B cell (primary cell): ENCODE data around the gene RTTN. TPM values are rescaled to one million over a fixed set of nuclear protein-coding genes. Genes with fewer than 3 reads are reported as not detected.

ENCODE experiments used
- ATAC-seq: fragments of 200-7000 bp; cut with Tn5 transposase; one replicate; pipeline ENCODE4 v1.10.0; 2021; ENCODE audit warnings: low read depth, mild to moderate bottlenecking, moderate number of reproducible peaks, moderate library complexity
- CTCF ChIA-PET: fragments of 350-600 bp; sonication (Branson Sonifier 250); formaldehyde crosslinking; loops from one replicate; lab custom pipeline; 2021; ENCODE audit warnings: antibody characterized with exemption, inconsistent platforms; lab: Charles Lee
- POLR2A ChIA-PET: fragments of 350-600 bp; sonication (Branson Sonifier 250); formaldehyde crosslinking; loops from one replicate; lab custom pipeline; 2021; ENCODE audit warnings: antibody characterized with exemption; lab: Charles Lee
- DNase-seq: peaks from one replicate; pipeline ENCODE4 v3.0.0; 2013
- H2AFZ ChIP-seq: 2 replicates; pipeline ENCODE4 v1.6.1; 2012; ENCODE audit warnings: mild to moderate bottlenecking, low read depth, low read length; ENCODE audit not compliant: insufficient read depth, poor library complexity, severe bottlenecking
- H3K27ac ChIP-seq, 2 donors: 1 replicate in 1 of 2; 2 replicates in 1 of 2; pipeline ENCODE4 v1.5.1; 2012 to 2013; ENCODE audit warnings: low read length in 2 of 2, mild to moderate bottlenecking in 2 of 2, moderate library complexity in 1 of 2
- H3K27me3 ChIP-seq, 4 experiments: fragments of 200-600 bp in 1 of 4; sonication (generic) in 1 of 4; replicated peaks in 1 of 4; 1 replicate in 2 of 4; 2 replicates in 2 of 4; pipeline versions ENCODE4 v1.6.1 to v1.7.0; 2013 to 2016; ENCODE audit warnings: low read length in 3 of 4, mild to moderate bottlenecking in 2 of 4, mixed read lengths in 1 of 4, moderate library complexity in 1 of 4; ENCODE audit not compliant: insufficient read depth in 4 of 4, control insufficient read depth in 3 of 4; ENCODE audit errors: control extremely low read depth in 1 of 4
- H3K36me3 ChIP-seq, 2 experiments: replicated peaks in 1 of 2; 1 replicate in 1 of 2; 2 replicates in 1 of 2; pipeline versions ENCODE4 v1.6.1 to v1.7.1; 2013; ENCODE audit warnings: low read length in 1 of 2; ENCODE audit not compliant: insufficient read depth in 2 of 2, control insufficient read depth in 1 of 2; ENCODE audit errors: control extremely low read depth in 1 of 2, extremely low read depth in 1 of 2
- H3K4me1 ChIP-seq, 2 donors: fragments of 200-600 bp in 1 of 2; sonication (generic) in 1 of 2; 1 replicate in 1 of 2; 2 replicates in 1 of 2; pipeline versions ENCODE4 v1.5.1 to v1.6.1; 2013 to 2017; ENCODE audit warnings: low read length in 2 of 2; ENCODE audit not compliant: control insufficient read depth in 2 of 2, insufficient read depth in 2 of 2
- H3K4me2 ChIP-seq: replicated peaks from 2 replicates; pipeline ENCODE3; 2012; ENCODE audit warnings: mild to moderate bottlenecking, low read depth, low read length; ENCODE audit not compliant: poor library complexity, severe bottlenecking
- H3K4me3 ChIP-seq, 5 experiments: fragments of 200-600 bp in 1 of 5; sonication (generic) in 1 of 5; 1 replicate in 3 of 5; 2 replicates in 2 of 5; pipeline versions ENCODE4 v1.5.1 to v1.7.0; 2011 to 2016; ENCODE audit warnings: low read length in 4 of 5, mild to moderate bottlenecking in 4 of 5, low read depth in 2 of 5, control low read depth in 1 of 5, moderate library complexity in 1 of 5; ENCODE audit not compliant: insufficient read depth in 1 of 5; ENCODE audit errors: control extremely low read depth in 1 of 5, extremely low read depth in 1 of 5
- H3K79me2 ChIP-seq: fragments of 200-600 bp; sonication (generic); one replicate; pipeline ENCODE4 v1.6.0; 2016; ENCODE audit warnings: low read length; ENCODE audit not compliant: control insufficient read depth, insufficient read depth
- H3K9ac ChIP-seq: fragments of 200-600 bp; sonication (generic); 2 replicates; pipeline ENCODE4 v1.6.1; 2017; ENCODE audit warnings: mild to moderate bottlenecking, low read length, moderate library complexity
- H3K9me3 ChIP-seq, 3 donors: one replicate each; pipeline versions ENCODE4 v1.6.1 to v1.7.1; 2013; ENCODE audit warnings: low read length in 2 of 3; ENCODE audit not compliant: control insufficient read depth in 2 of 3, insufficient read depth in 1 of 3; ENCODE audit errors: control extremely low read depth in 1 of 3
- H4K20me1 ChIP-seq: 2 replicates; pipeline ENCODE4 v1.6.0; 2012; ENCODE audit warnings: mild to moderate bottlenecking, low read length; ENCODE audit not compliant: insufficient read depth, control insufficient read depth, poor library complexity, severe bottlenecking
- H3K27ac Mint-ChIP-seq: one replicate; pipeline ENCODE4 v1.8.0; 2021; ENCODE audit warnings: mixed read lengths
- H3K27me3 Mint-ChIP-seq: one replicate; pipeline ENCODE4 v1.8.0; 2021; ENCODE audit warnings: mixed read lengths
- H3K4me1 Mint-ChIP-seq: one replicate; pipeline ENCODE4 v1.8.0; 2021; ENCODE audit warnings: mixed read lengths
- H3K4me3 Mint-ChIP-seq: one replicate; pipeline ENCODE4 v1.8.0; 2021; ENCODE audit warnings: mixed read lengths
- H3K9me3 Mint-ChIP-seq: one replicate; pipeline ENCODE4 v1.8.0; 2022; ENCODE audit warnings: mixed read lengths; ENCODE audit not compliant: insufficient read depth
- CTCF ChIP-seq: fragments of 200-600 bp; IDR thresholded peaks from one replicate; pipeline ENCODE4 v1.8.0; 2022; ENCODE audit warnings: antibody characterized with exemption, mild to moderate bottlenecking
- EZH2 ChIP-seq: IDR thresholded peaks from 2 replicates; pipeline ENCODE4 v1.6.1; 2012; ENCODE audit warnings: borderline replicate concordance, low read depth, mild to moderate bottlenecking, moderate library complexity, low read length; ENCODE audit not compliant: insufficient read depth, poor library complexity, severe bottlenecking
- WGBS: methylation state at CpG from one replicate; pipeline ENCODE4 v1.1.5; 2013; ENCODE audit warnings: missing lambda C conversion rate; ENCODE audit not compliant: insufficient coverage; 5-methylcytosine and 5-hydroxymethylcytosine counted together
- intact Hi-C: fragments of 100-400 bp; cut with micrococcal nuclease; formaldehyde crosslinking; loops from one replicate; pipeline ENCODE4 v1.10.0; 2022
- polyA plus RNA-seq: library from polyadenylated mRNA; depleted of rRNA; stranded (reverse); fragments of >200 nt; gene quantifications from 2 replicates; pipeline ENCODE4 v1.2.3, GENCODE V29; 2012
- total RNA-seq, 2 donors: library from RNA; stranded (reverse); fragments of 120-200 nt in 1 of 2; gene quantifications; 1 replicate in 1 of 2; 2 replicates in 1 of 2; pipeline versions ENCODE4 v1.2.3 to v1.2.4, GENCODE V29; 2013 to 2022

Gene RTTN
- total and polyA plus RNA-seq, 2 donors (not counting 1 experiment from before 2014, with no cell fraction given), result 10.0 to 41.2 TPM

- Mint-ChIP-seq H3K27me3 (no peaks in the 10 kb centered on the region), H3K4me1 (peaks cover 9% of the 10 kb centered on the region), H3K4me3 (no peak overlapping the region), H3K27ac (no peak overlapping the region), H3K9me3 (no peaks in the 10 kb centered on the region)
- no peak overlapping the region for H3K9ac ChIP-seq
- no peaks in the 10 kb centered on the region for H3K27me3 ChIP-seq
- no peak for ATAC-seq
- H2AFZ ChIP-seq, result no peak overlapping the region
- no peak overlapping the region for H3K4me2 ChIP-seq
- TF ChIP-seq CTCF (no peak), EZH2 (no peak)
- H3K27ac ChIP-seq, result no peak overlapping the region
- no peaks in the 10 kb centered on the region for H3K9me3 ChIP-seq
- H3K36me3 ChIP-seq, result peaks cover 1 to 63% of the 10 kb centered on the region in 2 experiments
- CTCF ChIA-PET, result interaction anchor here (0.6 to 3.9 kb wide), 8 partner anchors 8 to 239 kb away, joined by 4 to 38 read pairs (median 6); partner anchors contain the start of gene RTTN
- H3K4me1 ChIP-seq, result no peaks in the 10 kb centered on the region
- DNase-seq, result no peak
- POLR2A ChIA-PET, result no interaction called here
- no peak overlapping the region for H3K4me3 ChIP-seq
- 50% methylated on average over 1 of the region's 4 CpGs for WGBS
- H4K20me1 ChIP-seq, result no peaks in the 10 kb centered on the region
- intact Hi-C loops, result no loop called here
- no peaks in the 10 kb centered on the region for H3K79me2 ChIP-seq
Measured at GRCh38 chr18:70194227-70194890, 11.1 kb downstream of the RTTN start.

- Mint-ChIP-seq H3K4me3 (no peak overlapping the region), H3K4me1 (peaks cover 9% of the 10 kb centered on the region), H3K9me3 (no peaks in the 10 kb centered on the region), H3K27ac (no peak overlapping the region), H3K27me3 (no peaks in the 10 kb centered on the region)
- Histone ChIP-seq H3K27me3 (no peaks in the 10 kb centered on the region), H3K9ac (no peak overlapping the region), H3K9me3 (no peaks in the 10 kb centered on the region), H3K4me1 (no peaks in the 10 kb centered on the region), H3K27ac (no peak overlapping the region), H3K4me3 (no peak overlapping the region), H3K79me2 (no peaks in the 10 kb centered on the region), H3K4me2 (no peak overlapping the region), H3K36me3 (peaks cover 0 to 54% of the 10 kb centered on the region in 2 experiments), H4K20me1 (no peaks in the 10 kb centered on the region), H2AFZ (no peak overlapping the region)
- intact Hi-C loops, result no loop called here
- ATAC-seq, result no peak
- DNase-seq, result no peak
- TF ChIP-seq EZH2, result no peak
- TF ChIP-seq CTCF, result no peak
- POLR2A ChIA-PET, result no interaction called here
- 97% methylated on average over 3 of the region's 3 CpGs for WGBS
- CTCF ChIA-PET, result no interaction called here
Measured at GRCh38 chr18:70190529-70190928, 15.0 kb downstream of the RTTN start.
